Retinal pigment epithelial cell (primary cell): Measurements from ENCODE around the gene HOXA13.

Experiments used
- DNase-seq: peaks from one replicate; pipeline ENCODE4 v3.0.0-alpha.2; 2010; ENCODE audit warnings: low read depth
- H3K4me3 ChIP-seq: 2 replicates; pipeline ENCODE4 v1.5.1; 2011; ENCODE audit warnings: mild to moderate bottlenecking, low read length, control low read depth, moderate library complexity
- CTCF ChIP-seq: conservative IDR thresholded peaks from 2 replicates; pipeline ENCODE4 v1.5.1; 2011; ENCODE audit warnings: low read depth, low read length, control low read depth, inconsistent platforms

Gene HOXA13

DNA sequence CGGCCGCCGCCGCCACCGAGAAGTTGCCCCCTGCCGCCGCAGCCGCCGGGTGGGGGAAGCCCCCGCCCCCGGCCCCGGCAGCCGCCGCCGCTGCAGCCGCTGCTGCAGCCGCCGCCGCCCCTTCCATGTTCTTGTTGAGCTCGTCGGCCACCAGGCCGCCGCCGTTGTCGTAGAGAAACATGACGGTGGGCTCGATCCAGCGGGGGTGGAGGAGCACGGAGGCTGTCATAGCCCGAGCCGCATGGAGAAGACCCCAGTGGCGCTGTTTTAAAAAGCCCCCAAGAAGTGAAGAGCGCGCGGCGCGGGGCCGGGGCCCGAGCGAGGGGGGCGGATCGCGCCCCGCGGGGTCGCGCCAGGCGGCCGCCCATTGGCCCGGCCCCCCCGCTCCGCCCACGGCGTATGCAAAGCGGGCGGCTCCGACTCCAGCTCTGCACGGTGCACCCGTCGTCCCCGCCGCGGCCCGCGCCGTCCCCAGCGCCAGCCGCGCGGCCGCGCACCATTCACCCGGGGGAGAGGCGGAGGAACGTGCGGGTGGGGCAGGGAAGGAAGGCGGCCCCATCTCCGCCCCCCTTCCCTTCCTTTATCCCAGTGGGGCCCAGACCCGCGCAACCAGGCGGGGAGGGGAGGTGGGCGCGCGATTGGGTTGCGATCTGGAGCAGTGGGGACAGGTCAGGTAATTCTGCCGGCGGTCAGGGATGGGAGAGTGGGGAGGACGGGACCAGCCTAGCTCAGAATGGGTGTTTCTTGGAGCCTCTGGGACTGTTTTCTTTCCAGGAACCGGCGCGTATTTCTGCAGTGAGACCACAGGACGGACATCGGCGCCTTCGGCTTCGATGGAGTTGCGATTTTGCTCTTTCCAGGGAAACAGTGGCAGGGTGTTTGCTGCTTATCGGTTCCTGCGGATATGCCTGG, at the start of gene HOXA13:
Gene HOXA13 (minus strand): TSS at position 243 of the 912 bp plus-strand sequence. CDS start 14 bp downstream, at position 229.
- TF ChIP-seq CTCF, result no peak
- peak within 1 kb of the TSS; percentile 22 for H3K4me3 ChIP-seq
- no peak for DNase-seq

GRCh38 chr7:27248911-27249723, 49.2 kb upstream of the HOXA13 start:
- no peak overlapping the region for H3K4me3 ChIP-seq
- TF ChIP-seq CTCF, result no peak
- no peak for DNase-seq

DNA sequence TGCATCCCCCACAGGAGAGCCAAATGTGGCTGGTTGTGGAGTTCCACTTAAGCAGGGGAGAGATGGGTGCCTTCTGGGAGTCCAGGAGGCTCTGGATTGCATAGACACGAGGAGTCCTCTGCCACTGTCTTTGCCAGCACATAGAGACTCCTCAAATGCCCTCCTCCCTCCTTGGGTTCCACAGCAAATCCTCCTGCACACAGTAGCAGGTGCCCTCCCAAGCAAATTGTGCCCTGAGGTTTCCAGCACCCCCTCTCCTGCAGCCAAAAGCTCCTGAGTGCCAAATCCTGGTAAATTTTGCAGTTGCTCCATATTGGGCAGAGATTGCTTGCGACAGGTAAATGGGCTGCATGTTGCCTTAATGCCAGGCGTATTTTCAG, 48.5 kb upstream of the HOXA13 start:
- no peak for DNase-seq
- no peak for TF ChIP-seq CTCF
- H3K4me3 ChIP-seq, result no peak overlapping the region

GRCh38 chr7:27247452-27248426, 47.8 kb upstream of the HOXA13 start:
- no peak overlapping the region for H3K4me3 ChIP-seq
- DNase-seq, result no peak
- no peak for TF ChIP-seq CTCF

DNA sequence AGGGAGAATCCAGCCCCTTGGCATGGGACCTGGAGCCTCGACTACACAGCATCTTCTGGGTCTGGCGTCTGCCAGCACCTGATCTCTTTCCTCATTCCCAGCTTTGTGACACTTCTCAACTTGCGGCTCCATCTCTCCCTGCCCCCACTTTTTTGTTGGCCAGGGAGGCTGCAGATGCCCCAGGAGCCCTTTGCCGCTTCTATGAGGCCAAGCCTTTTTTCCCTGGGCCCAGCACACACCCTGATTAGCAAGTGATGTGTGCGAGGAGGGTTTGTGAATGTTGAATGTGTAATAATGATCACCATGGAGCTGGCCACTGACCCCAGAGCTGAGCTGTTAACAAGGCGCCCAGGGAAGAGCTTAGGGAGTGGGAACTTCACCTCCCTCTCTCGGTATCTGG, 47.1 kb upstream of the HOXA13 start:
- no peak for DNase-seq
- no peak for TF ChIP-seq CTCF
- no peak overlapping the region for H3K4me3 ChIP-seq

DNA sequence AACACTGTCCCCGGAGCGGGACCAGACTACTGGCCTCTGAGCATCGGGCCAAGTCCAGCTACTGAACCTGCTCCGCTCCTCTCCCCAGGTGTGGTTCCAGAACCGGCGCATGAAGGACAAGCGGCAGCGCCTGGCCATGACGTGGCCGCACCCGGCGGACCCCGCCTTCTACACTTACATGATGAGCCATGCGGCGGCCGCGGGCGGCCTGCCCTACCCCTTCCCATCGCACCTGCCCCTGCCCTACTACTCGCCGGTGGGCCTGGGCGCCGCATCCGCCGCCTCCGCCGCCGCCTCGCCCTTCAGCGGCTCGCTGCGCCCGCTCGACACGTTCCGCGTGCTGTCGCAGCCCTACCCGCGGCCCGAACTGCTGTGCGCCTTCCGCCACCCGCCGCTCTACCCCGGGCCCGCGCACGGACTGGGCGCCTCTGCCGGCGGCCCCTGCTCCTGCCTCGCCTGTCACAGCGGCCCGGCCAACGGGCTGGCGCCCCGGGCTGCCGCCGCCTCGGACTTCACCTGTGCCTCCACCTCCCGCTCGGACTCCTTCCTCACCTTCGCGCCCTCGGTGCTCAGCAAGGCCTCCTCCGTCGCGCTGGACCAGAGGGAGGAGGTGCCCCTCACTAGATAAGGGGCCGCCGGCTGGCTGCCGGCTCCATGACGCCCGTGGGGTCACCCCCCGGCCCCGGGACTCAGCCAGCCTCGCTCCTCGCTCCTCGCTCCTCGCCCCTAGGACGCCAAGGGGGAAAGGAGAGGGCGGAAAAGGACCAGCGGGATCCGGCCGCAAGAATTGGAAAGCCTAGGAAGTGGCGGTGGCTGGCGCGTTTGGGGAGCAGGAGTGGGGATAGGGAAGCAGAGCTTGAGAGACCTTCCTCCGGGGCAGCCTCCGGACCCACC, 46.2 kb upstream of the HOXA13 start:
- no peak for DNase-seq
- no peak for TF ChIP-seq CTCF
- no peak overlapping the region for H3K4me3 ChIP-seq
